ENCODE results near the gene POU2F2. TPM values are rescaled to one million over a fixed set of nuclear protein-coding genes. Genes with fewer than 3 reads are reported as not detected.
A peak's percentile ranks its signal among the peaks of the same experiment; 100 is the strongest.

The POU2F2 gene
- total and polyA plus RNA-seq, 9 of the 15 experiments (the other 6 are each of a cell fraction or from before 2014, with no cell fraction given), result 0.03 to 0.68 (median 0.14) TPM

DNA sequence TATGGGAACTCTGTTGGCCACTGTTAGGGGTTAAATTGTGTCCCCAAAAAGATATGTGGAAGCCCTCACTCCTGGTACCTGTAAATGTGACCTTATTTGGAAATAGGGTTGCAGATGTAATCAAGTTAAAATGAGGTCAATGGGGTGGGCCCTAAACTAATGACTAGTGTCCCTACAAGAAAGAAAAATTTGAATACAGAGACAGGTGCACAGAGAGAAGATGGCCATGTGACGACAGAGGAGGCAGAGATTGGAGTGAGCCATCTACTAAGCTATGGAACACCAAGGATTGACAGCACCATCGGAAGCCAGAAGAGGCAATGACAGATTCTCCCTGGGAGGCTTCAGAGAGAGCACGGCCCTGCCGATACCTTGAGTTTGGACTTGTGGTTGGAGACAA, 16.5 kb downstream of the POU2F2 start (continued):
- no peak for TF ChIP-seq GTF2A2 (tag; IDR thresholded peaks at IDR 0.05)
- no peak for TF ChIP-seq TAF1 (IDR thresholded peaks at IDR 0.05; ENCODE audit: control insufficient read depth, extremely low read depth, insufficient read depth, low read length, severe bottlenecking)

DNA sequence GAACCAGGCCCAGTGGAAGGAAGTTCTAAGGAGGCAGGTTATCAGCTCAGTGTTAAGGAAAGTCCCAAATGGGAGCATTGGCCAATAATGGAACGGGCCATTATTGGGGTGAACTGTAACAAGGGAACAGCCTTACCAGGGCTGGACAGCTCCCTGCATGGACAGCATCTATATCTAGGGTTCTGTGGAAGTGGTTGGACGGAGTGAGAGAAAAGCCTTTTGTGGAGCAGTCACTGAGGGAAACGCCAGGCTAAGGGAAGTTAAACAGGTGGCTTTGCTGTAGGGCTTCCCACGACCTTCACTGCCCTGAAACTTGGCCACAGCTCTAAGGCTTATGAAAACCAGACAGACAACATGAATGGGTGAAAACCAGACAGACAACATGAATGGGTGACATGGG, 17.0 kb downstream of the POU2F2 start:
- CTCF ChIA-PET (ENCODE audit: low intra/inter-chr PET ratio), result no interaction called here
- Histone ChIP-seq H3K4me3 (no peak overlapping the region), H3K9ac (ENCODE audit: insufficient read depth in 1 of 2, low read depth in 2 of 2, low read length in 2 of 2) (no peak overlapping the region), H3K79me2 (ENCODE audit: control insufficient read depth, insufficient read depth, low read length) (no peaks in the 10 kb centered on the region), H3K9me3 (replicated peaks; ENCODE audit: control insufficient read depth, insufficient read depth, low read depth, low read length) (no peaks in the 10 kb centered on the region), H3K27me3 (ENCODE audit: control insufficient read depth in 2 of 2, insufficient read depth in 2 of 2, low read length in 2 of 2) (peaks cover 25 to 52% of the 10 kb centered on the region in 2 experiments), H3K36me3 (ENCODE audit: control insufficient read depth, insufficient read depth, low read length) (no peaks in the 10 kb centered on the region), H4K20me1 (replicated peaks; ENCODE audit: control insufficient read depth, insufficient read depth, low read length) (peaks cover 10% of the 10 kb centered on the region; the same call in 1 of the 2 replicates), H3K9me1 (ENCODE audit: control insufficient read depth, insufficient read depth, low read length) (no peaks in the 10 kb centered on the region), H2AFZ (ENCODE audit: low read depth, low read length) (no peak overlapping the region), H3K4me2 (ENCODE audit: insufficient read depth, low read length) (no peak overlapping the region), H3K4me1 (replicated peaks in 1 of 2; ENCODE audit: control insufficient read depth in 2 of 2, insufficient read depth in 2 of 2, low read length in 2 of 2) (no peaks in the 10 kb centered on the region; a peak in 1 of 5 replicates), H3K27ac (ENCODE audit: extremely low read depth, low read depth, low read length) (no peak overlapping the region)
- 0 out of 3 replicates have a peak, but pooled peaks have one; percentile 24 for ATAC-seq
- no peak for DNase-seq (ENCODE audit: extremely low read depth in 1 of 4, low spot score in 3 of 4)
- BruUV-seq (replicated peaks), result no TSS peak
- in situ Hi-C loops (cut with MboI), result loop anchor here (25.0 kb wide), 1 partner anchor 422 kb away; the partner anchor contains the start of gene CEACAM1
- POLR2A ChIA-PET, result interaction anchor here (1.1 to 1.7 kb wide), 2 partner anchors 8 to 10 kb away, joined by 4 to 6 read pairs; no protein-coding TSS in a partner anchor
- 5% methylated on average over 4 of the region's 4 CpGs for WGBS (ENCODE audit: insufficient coverage, low coverage, missing lambda C conversion rate)
- intact Hi-C loops (cut with micrococcal nuclease), result no loop called here
- no peak for FAIRE-seq
- TF ChIP-seq, protein P1, sequence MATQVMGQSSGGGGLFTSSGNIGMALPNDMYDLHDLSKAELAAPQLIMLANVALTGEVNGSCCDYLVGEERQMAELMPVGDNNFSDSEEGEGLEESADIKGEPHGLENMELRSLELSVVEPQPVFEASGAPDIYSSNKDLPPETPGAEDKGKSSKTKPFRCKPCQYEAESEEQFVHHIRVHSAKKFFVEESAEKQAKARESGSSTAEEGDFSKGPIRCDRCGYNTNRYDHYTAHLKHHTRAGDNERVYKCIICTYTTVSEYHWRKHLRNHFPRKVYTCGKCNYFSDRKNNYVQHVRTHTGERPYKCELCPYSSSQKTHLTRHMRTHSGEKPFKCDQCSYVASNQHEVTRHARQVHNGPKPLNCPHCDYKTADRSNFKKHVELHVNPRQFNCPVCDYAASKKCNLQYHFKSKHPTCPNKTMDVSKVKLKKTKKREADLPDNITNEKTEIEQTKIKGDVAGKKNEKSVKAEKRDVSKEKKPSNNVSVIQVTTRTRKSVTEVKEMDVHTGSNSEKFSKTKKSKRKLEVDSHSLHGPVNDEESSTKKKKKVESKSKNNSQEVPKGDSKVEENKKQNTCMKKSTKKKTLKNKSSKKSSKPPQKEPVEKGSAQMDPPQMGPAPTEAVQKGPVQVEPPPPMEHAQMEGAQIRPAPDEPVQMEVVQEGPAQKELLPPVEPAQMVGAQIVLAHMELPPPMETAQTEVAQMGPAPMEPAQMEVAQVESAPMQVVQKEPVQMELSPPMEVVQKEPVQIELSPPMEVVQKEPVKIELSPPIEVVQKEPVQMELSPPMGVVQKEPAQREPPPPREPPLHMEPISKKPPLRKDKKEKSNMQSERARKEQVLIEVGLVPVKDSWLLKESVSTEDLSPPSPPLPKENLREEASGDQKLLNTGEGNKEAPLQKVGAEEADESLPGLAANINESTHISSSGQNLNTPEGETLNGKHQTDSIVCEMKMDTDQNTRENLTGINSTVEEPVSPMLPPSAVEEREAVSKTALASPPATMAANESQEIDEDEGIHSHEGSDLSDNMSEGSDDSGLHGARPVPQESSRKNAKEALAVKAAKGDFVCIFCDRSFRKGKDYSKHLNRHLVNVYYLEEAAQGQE (IDR thresholded peaks at IDR 0.05; ENCODE audit: borderline replicate concordance), result peak; percentile 90
- TF ChIP-seq, protein P1 (CRISPR knock-in tag; IDR thresholded peaks at IDR 0.05; ENCODE audit: low read depth), result 0 out of 2 replicates have a peak, but pooled peaks have one; percentile 34
- TF ChIP-seq ZNF707 (CRISPR knock-in tag; conservative IDR thresholded peaks at IDR 0.05) (no peak), MIER1 (IDR thresholded peaks at IDR 0.05; ENCODE audit: low read depth) (peak; percentile 75), MCM3 (IDR thresholded peaks at IDR 0.05) (no peak), ZNF263 (CRISPR knock-in tag; IDR thresholded peaks at IDR 0.05; ENCODE audit: borderline replicate concordance) (no peak), ZNF699 (CRISPR knock-in tag; IDR thresholded peaks at IDR 0.05; ENCODE audit: insufficient replicate concordance) (no peak), HNRNPLL (IDR thresholded peaks at IDR 0.05; ENCODE audit: low read depth, low read length, poor library complexity, severe bottlenecking) (no peak)
- TF ChIP-seq, protein P2, sequence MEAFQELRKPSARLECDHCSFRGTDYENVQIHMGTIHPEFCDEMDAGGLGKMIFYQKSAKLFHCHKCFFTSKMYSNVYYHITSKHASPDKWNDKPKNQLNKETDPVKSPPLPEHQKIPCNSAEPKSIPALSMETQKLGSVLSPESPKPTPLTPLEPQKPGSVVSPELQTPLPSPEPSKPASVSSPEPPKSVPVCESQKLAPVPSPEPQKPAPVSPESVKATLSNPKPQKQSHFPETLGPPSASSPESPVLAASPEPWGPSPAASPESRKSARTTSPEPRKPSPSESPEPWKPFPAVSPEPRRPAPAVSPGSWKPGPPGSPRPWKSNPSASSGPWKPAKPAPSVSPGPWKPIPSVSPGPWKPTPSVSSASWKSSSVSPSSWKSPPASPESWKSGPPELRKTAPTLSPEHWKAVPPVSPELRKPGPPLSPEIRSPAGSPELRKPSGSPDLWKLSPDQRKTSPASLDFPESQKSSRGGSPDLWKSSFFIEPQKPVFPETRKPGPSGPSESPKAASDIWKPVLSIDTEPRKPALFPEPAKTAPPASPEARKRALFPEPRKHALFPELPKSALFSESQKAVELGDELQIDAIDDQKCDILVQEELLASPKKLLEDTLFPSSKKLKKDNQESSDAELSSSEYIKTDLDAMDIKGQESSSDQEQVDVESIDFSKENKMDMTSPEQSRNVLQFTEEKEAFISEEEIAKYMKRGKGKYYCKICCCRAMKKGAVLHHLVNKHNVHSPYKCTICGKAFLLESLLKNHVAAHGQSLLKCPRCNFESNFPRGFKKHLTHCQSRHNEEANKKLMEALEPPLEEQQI (IDR thresholded peaks at IDR 0.05), result no peak

Data from K562 (cell line).